HL-60/S4 treated with retinoic acid at 250 ng/mL for 4 days and 3 days (cell line): ENCODE measurements around the gene EXOSC10.

Source experiments
- in situ Hi-C: fragments of 300-500 bp; cut with MboI; formaldehyde crosslinking; loops from 2 replicates; pipeline ENCODE4 v1.7.0; 2022; ENCODE audit warnings: low sequenced_read_pairs

Gene EXOSC10

GRCh38 chr1:11099310-11100148 is at the start of gene EXOSC10:
TSS of gene EXOSC10 (minus strand) at chr1:11099869. CDS start at chr1:11099831, 38 bp downstream.
- in situ Hi-C loops = no loop called here

GRCh38 chr1:11147197-11147770 is 47.6 kb upstream of the EXOSC10 start:
- in situ Hi-C loops = no loop called here

GRCh38 chr1:11145741-11146140 is 46.1 kb upstream of the EXOSC10 start:
- in situ Hi-C loops = no loop called here

GRCh38 chr1:11144570-11145256 is 45.0 kb upstream of the EXOSC10 start:
- in situ Hi-C loops = no loop called here

GRCh38 chr1:11143907-11144306 is 44.2 kb upstream of the EXOSC10 start:
- in situ Hi-C loops = no loop called here

GRCh38 chr1:11143401-11143800 is 43.7 kb upstream of the EXOSC10 start:
- in situ Hi-C loops = no loop called here

- in situ Hi-C loops = no loop called here
These were observed 43.1 kb upstream of the EXOSC10 start for GRCh38 chr1:11142618-11143391.

GRCh38 chr1:11138952-11139351 is 39.3 kb upstream of the EXOSC10 start:
- in situ Hi-C loops = no loop called here

- in situ Hi-C loops = no loop called here
These were observed 38.4 kb upstream of the EXOSC10 start for GRCh38 chr1:11138029-11138428.

GRCh38 chr1:11134898-11135266 is 35.2 kb upstream of the EXOSC10 start:
- in situ Hi-C loops = no loop called here

GRCh38 chr1:11134251-11134897 is 34.7 kb upstream of the EXOSC10 start:
- in situ Hi-C loops = no loop called here

GRCh38 chr1:11132563-11133293 is 33.1 kb upstream of the EXOSC10 start:
- in situ Hi-C loops = no loop called here

GRCh38 chr1:11131816-11132215 is 32.1 kb upstream of the EXOSC10 start:
- in situ Hi-C loops = no loop called here

GRCh38 chr1:11130406-11130805 is 30.7 kb upstream of the EXOSC10 start:
- in situ Hi-C loops = no loop called here

- in situ Hi-C loops = no loop called here
These were observed 30.2 kb upstream of the EXOSC10 start for GRCh38 chr1:11129649-11130390.

- in situ Hi-C loops = no loop called here
These were observed 26.9 kb upstream of the EXOSC10 start for GRCh38 chr1:11126569-11126968.

GRCh38 chr1:11125931-11126330 is 26.3 kb upstream of the EXOSC10 start:
- in situ Hi-C loops = no loop called here

- in situ Hi-C loops = no loop called here
These were observed 25.3 kb upstream of the EXOSC10 start for GRCh38 chr1:11124965-11125364.

GRCh38 chr1:11116318-11116717 is 16.6 kb upstream of the EXOSC10 start:
- in situ Hi-C loops = no loop called here
